HG03558 (cell line): ENCODE measurements around the gene RETN.

Source experiments
- ATAC-seq: cut with Tn5 transposase; IDR thresholded peaks from one replicate; pipeline ENCODE4 v1.9.1; 2021; ENCODE audit warnings: moderate number of reproducible peaks; ENCODE audit not compliant: unreplicated experiment; ENCODE audit errors: extremely low read depth

The RETN gene

DNA sequence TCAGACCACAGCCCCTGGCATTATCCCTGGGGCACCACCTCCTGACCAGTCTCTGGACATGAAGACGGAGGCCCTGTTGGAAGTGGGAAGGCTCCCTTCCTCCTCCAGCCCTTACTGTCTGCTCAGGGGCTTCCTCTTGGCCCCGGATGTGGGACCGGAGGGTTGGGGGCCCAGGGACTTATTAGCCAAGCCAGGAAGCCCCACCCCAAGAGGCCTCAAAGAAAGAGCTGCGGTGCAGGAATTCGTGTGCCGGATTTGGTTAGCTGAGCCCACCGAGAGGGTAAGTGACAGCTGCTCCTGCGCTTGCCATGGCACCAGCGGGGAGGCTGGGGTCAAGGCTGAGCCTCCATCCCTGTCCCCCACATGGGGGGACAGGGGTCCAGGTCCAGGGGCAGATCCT is at the start of gene RETN:
Gene RETN, plus strand, starts transcription at position 208 of the 400 bp plus-strand sequence. CDS start 278 bp downstream, outside the sequence.
- ATAC-seq = no peak

DNA sequence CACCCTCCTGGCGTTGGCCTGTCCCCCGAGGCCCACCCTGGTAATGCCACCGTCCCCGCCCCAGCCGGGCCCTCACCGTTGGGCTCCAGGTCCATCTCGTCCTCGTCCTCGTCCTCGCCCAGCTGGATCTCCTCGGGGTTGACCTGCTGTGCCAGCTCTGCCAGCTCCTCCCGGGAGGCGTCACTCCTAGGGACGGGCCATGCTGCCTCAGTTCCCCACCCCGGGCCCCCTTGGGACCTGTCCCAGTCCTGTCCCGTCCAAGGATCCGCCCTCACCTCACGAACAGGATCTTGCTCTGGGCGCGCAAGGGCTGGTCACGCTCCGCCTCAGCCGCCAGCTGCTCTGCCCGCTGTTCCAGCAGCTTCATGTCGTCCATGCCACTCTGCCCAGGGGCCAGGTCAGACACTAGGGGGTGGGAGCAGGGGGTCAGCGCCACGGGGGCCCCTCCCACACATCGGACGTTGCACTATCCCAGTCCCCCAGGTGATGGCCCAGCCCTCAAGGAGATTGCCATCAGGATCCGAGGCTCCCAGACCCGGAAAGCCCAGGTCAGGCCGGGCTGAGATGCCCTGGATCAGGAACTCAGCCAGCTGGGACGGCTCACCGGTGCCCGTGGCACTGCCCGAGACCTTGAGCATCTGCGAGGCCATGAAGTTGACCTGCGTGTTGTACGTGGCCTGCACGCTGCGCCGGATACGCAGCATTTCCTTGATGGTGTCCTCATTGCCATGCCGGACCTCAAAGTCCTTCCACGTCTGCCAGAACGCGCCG is 49.0 kb upstream of the RETN start:
- no peak for ATAC-seq

DNA sequence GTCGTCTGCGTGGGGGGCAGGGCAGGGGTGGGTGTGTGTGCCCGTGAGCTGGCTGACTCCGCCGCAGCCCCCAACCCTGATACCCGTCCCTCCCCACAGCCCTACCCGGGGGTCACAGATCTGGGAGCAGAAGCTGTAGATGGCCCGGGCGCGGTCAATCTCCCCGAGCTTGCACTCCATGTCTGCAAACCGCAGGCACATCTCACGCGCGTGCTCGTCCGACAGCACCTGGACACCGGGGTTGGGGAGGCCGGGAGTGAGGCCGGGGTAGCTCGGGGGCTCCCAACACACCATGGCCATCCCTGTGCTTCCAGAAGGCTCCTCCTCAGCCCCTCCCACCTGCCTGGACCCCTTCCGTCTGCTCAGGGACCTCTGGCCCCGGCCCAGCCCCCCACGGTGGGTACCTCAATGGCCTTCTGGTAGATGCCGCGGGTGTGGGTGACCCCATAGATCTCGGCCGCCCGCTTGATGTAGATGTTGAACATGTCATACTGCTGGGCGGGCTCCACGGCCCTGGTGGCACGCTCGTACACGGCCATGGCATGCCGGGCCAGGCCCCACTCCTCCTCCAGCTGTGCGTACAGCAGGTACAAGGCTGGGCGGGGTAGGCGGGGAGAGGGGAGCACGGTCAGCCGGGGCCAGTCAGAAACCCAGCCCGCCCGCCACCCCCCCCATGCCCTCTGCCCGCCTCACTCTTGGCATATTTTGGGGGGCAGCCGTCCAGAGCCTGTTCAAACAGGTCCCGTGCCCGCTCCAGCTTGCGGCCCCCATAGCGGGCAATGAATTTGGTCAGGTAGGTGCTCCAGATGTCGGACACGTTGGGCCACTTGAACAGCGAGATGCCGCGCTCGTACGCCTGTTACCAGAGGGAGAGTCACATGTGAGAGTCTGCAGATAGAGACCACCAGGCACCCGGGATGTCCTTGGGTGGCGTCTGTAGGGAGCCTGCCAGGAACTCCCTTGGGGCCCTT is 48.1 kb upstream of the RETN start:
- ATAC-seq = no peak

DNA sequence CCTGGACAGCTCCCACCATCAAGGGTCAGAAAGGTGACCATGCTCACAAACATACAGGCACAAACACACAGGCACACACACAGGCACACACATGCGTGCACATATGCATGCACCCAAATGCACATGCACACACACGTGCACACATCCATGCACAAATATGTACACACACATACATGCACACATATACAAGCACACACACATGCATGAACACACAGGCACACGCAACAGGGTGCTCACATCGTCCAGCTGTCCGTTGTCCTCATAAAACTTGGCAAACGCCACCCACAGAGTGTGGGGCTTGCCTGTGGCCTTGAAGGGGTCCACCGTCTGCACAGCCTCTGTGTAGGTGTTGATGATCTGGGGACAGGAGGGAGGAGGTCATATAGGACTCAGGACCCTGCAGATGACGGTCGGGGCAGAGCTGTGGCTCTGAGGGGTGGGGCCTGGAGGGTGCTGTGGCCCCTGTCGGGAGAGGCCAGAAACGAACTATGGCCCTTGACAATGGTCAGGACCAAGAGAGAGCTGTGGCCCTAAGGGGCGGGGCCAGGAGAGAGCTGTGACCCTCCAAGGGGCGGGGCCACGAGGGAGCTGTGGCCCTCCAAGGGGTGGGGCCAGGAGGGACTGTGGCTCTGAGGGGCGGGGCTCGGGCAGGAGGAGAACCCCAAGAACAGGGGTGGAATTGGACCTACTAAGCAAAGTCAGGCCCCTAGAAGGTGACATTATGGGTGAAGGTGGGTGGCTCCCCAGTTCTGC is 45.7 kb upstream of the RETN start:
- no peak for ATAC-seq

DNA sequence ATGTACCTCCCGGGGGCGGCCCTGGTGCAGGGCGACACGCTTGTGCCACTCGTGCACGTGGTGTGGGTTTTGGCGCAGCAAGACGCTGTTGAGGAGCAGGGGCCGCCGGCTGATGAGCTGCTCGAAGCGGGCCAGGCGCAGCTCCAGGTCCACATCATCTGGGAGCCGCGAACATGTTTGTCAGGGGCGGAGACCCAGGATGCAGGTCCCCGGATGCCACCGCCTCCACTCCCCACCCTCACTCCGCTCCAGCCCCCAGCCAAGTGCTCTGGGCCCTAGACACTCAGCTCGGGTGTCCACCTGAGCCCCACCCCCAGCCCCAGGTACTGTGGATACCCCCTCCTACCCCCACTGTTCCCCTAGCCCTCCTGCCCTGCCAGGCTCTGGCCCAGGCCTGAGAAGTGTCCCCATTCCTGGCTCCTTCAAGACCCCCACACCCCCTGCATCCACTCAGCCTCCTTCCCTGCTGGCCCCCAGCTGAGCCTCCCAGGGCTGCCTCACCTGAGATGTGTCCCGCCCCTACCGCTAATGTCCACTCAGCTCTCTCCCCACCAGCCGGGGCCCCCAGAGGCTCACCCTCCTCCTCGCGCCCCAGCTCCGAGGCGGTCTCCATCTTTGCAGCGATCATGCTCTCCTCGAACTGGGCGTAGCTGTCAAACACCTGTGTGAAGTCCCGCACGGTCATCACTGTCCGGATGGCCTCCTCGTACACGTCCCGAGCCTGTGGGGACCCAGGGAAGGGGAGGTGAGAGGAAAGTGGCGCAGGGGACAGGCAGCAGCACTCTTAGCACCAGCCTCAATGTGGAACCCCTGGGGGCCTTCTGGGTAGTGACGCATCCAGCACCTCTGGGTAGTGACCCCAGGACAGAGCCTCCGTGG is 44.9 kb upstream of the RETN start:
- no peak for ATAC-seq

DNA sequence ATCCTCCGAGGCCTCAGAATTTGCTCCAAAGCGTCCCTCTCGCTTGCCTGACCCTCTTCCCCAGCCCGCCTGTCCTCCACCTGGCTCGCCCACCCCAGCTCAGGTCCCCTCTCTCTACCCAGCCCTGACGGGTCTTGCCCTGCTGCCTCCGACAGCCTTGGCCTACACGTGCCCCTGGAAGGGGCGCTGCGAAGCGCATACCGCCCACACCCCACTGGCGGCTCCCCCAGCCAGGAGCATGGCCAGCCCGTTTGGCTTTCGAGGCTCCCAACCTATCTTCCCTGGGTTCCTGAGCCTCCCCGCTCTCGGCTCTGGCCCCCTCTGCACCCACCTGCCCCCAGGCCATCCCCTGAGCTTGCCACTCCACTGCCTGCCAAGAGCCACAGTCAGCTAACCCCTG is 44.0 kb upstream of the RETN start:
- no peak for ATAC-seq

GRCh38 chr19:7625763-7626372 is 43.0 kb upstream of the RETN start:
- no peak for ATAC-seq

GRCh38 chr19:7627166-7627565 is 41.7 kb upstream of the RETN start:
- ATAC-seq = no peak

DNA sequence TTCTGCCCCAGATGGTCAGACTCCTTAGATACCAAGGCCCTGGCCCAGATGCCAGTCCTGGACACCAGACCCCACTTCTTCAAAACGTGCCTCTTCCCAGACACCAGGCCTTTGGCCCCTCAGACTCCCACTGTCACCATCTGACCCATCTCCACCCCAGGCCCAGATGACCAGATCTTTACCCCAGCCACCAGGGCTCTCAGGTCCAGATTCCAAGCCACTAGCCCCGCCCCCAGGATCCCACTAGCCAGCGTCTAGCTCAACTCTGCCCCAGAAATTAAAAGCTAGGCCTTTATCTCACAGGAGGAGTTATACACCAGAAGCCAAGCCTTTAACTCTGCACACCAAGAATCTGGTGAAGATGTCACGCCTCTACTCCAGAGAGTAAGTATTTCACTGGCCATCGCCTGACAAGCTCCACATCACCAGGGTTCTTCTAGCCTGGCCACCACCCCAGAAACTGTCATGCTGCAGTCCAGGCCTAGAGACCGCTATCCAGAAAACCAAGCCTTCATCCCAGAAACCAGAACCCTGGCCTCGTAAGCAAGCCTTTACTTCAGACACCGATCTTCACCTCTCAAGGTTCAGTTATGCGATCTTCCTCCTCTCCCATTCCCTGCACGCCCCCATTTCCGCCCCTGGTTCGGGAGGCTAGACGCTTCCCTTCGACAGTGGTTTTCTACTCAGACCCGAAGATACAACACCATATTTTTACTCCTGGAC is 40.1 kb upstream of the RETN start:
- ATAC-seq = no peak

DNA sequence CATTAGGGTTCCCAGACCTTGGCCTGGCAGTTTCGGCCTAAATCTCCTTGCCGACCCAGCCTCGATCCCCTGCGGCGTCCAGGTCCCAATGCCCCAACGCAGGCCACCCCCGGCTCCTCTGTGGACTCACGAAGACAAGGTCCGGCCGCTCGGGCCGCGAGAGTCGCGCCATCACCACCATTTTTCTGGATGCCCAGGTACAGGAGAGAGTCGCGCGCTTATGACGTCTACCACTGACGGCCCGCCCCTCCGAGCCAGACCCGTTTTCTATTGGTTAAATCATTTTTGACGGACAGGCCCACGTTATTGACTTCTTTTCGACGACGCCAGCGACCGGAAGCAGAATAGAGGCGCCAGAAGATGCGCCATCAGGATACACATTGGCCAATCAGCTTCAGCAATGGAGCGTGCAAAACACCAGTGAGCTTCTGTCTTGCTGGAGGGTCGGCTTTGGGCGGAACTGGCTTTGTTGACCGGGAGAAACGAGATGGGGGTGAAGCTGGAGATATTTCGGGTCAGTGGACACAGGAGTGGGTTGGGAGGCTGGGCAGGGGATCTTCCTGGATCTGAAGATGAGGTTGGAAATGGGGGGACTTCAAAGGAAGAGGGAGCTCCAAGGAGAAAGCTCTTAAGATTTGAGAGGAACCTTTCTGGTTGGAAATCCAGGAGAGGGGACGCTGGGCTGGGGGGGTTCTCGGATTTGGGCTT is 39.3 kb upstream of the RETN start, which contains the start of the genes PET100 and XAB2:
Gene PET100, plus strand, starts transcription at position 447 of the 708 bp plus-strand sequence. Its CDS starts 41 bp downstream, at position 488.
Gene XAB2, minus strand, starts transcription at position 199 of the 708 bp plus-strand sequence. Its CDS starts 18 bp downstream, at position 181.
- ATAC-seq = peak; percentile 80

- no peak for ATAC-seq
Observed at GRCh38 chr19:7631577-7631976, 37.3 kb upstream of the RETN start.

DNA sequence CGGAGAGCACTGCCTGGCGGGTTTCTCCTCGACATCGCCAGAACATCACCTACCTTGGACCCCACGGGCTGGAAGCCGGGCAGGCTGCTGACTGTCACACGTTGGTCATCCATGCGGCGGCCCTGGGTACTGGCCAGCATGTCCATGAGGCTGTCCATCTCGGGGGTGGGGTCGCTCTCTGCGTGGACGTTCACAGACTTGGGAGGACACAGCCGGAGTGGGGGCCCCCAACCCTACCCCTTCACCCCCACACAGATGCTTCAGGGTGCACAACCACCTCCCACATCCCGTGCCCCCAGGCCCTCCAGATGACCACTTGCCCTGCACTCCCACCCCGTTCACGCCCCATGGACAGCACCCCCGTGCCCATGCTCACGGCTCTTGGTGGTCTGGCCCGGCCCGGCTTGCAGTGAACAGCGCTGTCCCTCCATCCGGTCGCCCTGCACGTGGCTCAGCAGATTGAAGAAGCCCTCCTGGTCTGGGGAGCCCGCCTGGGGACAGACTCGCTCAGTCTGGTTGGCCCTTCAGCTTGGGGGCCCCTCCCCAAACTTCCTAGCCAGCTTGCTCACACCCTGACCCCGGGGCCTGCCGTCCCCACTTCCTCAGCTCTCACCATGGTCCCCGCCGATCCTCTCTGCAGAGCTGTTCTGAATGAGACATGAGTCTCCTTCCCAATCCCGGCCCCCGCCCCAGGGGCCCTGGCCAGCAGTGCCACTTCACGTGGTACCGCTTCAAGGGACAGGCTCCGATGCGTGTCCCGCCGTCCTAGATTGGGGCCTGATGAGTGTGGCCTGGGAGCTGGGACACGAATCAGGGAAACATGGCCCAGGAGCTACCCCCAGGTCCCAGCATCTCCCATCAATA is 36.3 kb upstream of the RETN start:
- ATAC-seq = no peak

- no peak for ATAC-seq
Observed at GRCh38 chr19:7633698-7634097, 35.2 kb upstream of the RETN start, which contains the start of gene PCP2. TSS of gene PCP2 (minus strand) at chr19:7633719. CDS start at chr19:7633457, 262 bp downstream.

DNA sequence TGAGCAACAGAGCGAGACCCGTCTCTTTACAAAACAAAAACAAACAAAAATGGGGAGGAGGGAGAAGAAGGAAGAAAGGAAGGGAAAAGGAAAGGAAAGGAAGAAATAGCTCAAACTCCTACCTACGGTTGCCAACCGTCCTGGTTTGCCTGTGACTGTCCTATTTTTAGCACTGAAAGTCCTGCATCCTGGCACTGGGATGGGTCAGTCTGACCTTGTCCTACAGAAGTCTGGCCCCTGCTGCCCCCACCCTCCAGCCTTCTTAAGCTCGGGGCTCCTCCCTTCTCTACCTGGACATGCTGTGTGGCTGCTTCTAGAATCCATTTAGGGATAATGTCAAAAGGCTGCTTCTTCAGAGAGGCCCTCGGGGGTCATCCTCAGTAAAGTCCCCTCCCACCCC is 33.2 kb upstream of the RETN start:
- no peak for ATAC-seq

GRCh38 chr19:7636317-7636690 is 32.5 kb upstream of the RETN start:
- no peak for ATAC-seq

DNA sequence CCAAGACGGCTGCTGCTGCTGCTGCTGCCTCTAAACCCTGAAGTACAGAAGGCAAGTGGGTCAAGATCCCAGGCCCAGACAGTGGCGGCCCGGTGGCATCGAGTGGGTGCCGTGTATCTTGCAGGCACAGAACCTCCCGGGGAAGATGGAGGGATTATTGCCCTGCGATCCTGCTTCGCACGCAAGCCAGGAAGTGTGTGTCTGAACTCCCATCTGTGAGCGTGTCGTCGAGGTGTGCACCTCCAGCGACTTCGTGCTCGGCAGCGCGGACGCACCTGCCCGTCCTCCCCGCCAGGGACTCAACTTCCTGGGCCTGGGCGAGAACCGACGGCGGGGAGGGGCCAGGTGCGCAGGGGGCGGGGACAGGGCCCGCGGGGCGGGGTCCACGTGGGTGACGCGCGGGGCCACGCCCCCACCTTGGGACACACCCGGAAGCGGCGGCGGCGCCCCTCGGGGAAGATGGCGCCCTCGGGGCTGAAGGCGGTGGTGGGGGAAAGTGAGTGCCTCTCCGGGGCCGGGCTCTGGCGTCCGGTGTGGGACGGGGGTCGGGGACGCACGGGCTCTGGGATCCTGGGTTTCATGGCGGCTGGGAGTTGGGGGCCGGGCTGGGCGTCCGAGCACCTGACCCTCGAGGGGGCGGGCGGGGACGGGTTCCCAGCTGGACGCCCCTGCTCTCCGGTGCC is 32.0 kb upstream of the RETN start, which contains the start of gene STXBP2:
Gene STXBP2, plus strand, starts transcription at position 420 of the 683 bp plus-strand sequence. Its CDS starts 40 bp downstream, at position 460.
- ATAC-seq = no peak
